ENCODE measurements around the gene CCM2. TPM values are rescaled to one million over a fixed set of nuclear protein-coding genes. Genes with fewer than 3 reads are reported as not detected.

Gene CCM2
- total RNA-seq, 4 donors from 2014 or later: 35.8 to 62.0 (median 51.9) TPM

- WGBS, 2 donors (ENCODE audit: low coverage in 1 of 2): 43 to 55% methylated on average over 2 to 5 of the region's 8 CpGs
- H3K27me3 ChIP-seq: no peaks in the 10 kb centered on the region
- H3K4me1 ChIP-seq: peaks cover 0 to 42% (median 7%) of the 10 kb centered on the region in 3 donors
- TF ChIP-seq POLR2A (IDR thresholded peaks at IDR 0.05) (no peak), CTCF (IDR thresholded peaks at IDR 0.05) (no peak), EP300 (IDR thresholded peaks at IDR 0.05) (no peak), POLR2AphosphoS5 (IDR thresholded peaks at IDR 0.05) (no peak)
- no peaks in the 10 kb centered on the region for H3K9me3 ChIP-seq
- H3K4me3 ChIP-seq: no peak overlapping the region
- peak overlapping the region in 3 of 4 donors; percentile 53 to 70 (median 61) for H3K27ac ChIP-seq
- peak; percentile 39 for ATAC-seq
- H3K36me3 ChIP-seq: peaks cover 0 to 54% of the 10 kb centered on the region in 2 donors
These were observed 20.3 kb upstream of the CCM2 start for GRCh38 chr7:44979481-44980392.

DNA sequence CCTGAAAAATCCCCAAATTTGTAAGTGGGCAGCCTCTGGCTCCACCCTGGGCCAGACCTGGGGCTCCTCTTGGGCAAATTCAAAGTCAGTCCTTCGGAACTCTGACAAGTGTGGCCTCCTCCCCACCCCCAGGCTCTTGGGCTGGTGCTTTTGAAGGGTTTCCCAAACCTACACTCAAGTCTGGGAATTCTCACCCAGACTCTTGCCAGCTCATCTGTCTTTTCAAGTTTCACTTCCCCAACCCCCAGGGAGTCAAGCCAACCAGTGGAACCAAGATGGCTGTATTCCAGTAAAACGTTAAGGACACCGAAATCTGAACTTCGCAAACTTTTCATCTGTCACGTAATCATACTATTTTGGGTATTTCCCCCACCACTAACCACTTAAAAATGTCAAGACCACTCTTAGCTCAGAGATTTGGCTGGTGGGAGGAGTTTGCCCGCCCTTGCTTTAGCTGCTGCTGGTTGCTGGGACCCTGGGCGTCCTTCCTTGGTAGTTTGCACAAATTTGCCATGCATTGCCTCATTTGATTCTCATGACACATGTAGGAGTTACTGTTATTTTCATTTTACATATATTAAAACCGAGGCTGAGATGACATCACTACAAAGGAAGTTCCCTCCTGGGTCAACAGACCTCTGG, 19.5 kb upstream of the CCM2 start:
- TF ChIP-seq POLR2AphosphoS5 (IDR thresholded peaks at IDR 0.05): peak; percentile 67
- TF ChIP-seq CTCF (IDR thresholded peaks at IDR 0.05): no peak
- peak; percentile 38 for ATAC-seq

GRCh38 chr7:44981035-44981706, 18.8 kb upstream of the CCM2 start:
- peaks cover 0 to 63% of the 10 kb centered on the region in 2 donors for H3K36me3 ChIP-seq
- H3K4me3 ChIP-seq: no peak overlapping the region
- H3K4me1 ChIP-seq: peaks cover 0 to 56% (median 14%) of the 10 kb centered on the region in 3 donors

More for the DNA sequence above, 19.5 kb upstream of the CCM2 start:
- Histone ChIP-seq H3K9me3 (no peaks in the 10 kb centered on the region), H3K27ac (peak overlapping the region in 3 of 4 donors; percentile 53 to 70 (median 61)), H3K27me3 (no peaks in the 10 kb centered on the region), H3K4me1 (peaks cover 0 to 50% (median 14%) of the 10 kb centered on the region in 3 donors), H3K36me3 (peaks cover 0 to 62% of the 10 kb centered on the region in 2 donors), H3K4me3 (no peak overlapping the region)
- WGBS, 2 donors (ENCODE audit: low coverage in 1 of 2): 58 to 59% methylated on average over 4 to 5 of the region's 8 CpGs

DNA sequence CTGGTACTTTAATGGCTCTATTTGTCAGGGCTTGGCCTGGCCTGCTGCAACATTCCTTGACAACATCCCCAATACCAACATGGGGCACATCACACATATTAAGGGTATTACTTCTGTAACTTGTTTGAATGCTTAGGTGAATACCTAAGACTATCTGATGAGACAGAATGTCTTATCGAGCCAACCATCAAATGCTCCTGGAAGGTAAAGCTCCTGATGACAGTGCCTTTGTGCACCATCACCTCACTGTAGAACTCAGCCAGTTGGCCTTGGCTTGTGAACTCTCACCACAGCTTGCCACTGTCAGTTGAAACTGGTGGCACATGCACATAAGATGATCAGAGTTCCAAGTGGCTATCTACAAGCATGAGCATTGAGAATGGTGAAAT, 17.5 kb upstream of the CCM2 start:
- H3K36me3 ChIP-seq: peaks cover 0 to 63% of the 10 kb centered on the region in 2 donors
- ATAC-seq: no peak
- 89 to 90% methylated on average over 1 of the region's 1 CpG for WGBS, 2 donors (ENCODE audit: low coverage in 1 of 2)

More at GRCh38 chr7:44981035-44981706, 18.8 kb upstream of the CCM2 start:
- TF ChIP-seq POLR2A (IDR thresholded peaks at IDR 0.05) (no peak), EP300 (IDR thresholded peaks at IDR 0.05) (no peak), POLR2AphosphoS5 (IDR thresholded peaks at IDR 0.05) (no peak)
- WGBS, 2 donors (ENCODE audit: low coverage in 1 of 2): 89 to 93% methylated on average over 2 to 7 of the region's 7 CpGs
- Histone ChIP-seq H3K27me3 (no peaks in the 10 kb centered on the region), H3K27ac (peak overlapping the region in 3 of 4 donors; percentile 53 to 70 (median 61)), H3K9me3 (no peaks in the 10 kb centered on the region)
- ATAC-seq: no peak

More for the DNA sequence above, 17.5 kb upstream of the CCM2 start:
- Histone ChIP-seq H3K27ac (no peak overlapping the region), H3K27me3 (no peaks in the 10 kb centered on the region), H3K4me3 (no peak overlapping the region), H3K4me1 (peaks cover 0 to 57% (median 18%) of the 10 kb centered on the region in 3 donors), H3K9me3 (no peaks in the 10 kb centered on the region)
- no peak for TF ChIP-seq POLR2A (IDR thresholded peaks at IDR 0.05)
- TF ChIP-seq EP300 (IDR thresholded peaks at IDR 0.05): no peak
- no peak for TF ChIP-seq POLR2AphosphoS5 (IDR thresholded peaks at IDR 0.05)
- no peak for TF ChIP-seq CTCF (IDR thresholded peaks at IDR 0.05)
